Measurements from ENCODE around the gene EFNA2.
"Not testable (repeated sequence)": the region's sequence is repeated elsewhere in the genome, so short reads cannot be mapped to it uniquely, and the experiment has no call there.

EFNA2 gene

GRCh38 chr19:1327125-1327524 lies 41.5 kb downstream of the EFNA2 start:
- Histone ChIP-seq H3K27me3 (ENCODE audit: control insufficient read depth, insufficient read depth, low read length) (peaks cover 11% of the 10 kb centered on the region), H3K9me3 (replicated peaks; ENCODE audit: low read length) (no peaks in the 10 kb centered on the region), H3K4me1 (ENCODE audit: control insufficient read depth, insufficient read depth, low read length) (peaks cover 12% of the 10 kb centered on the region), H3K4me3 (ENCODE audit: low read length) (no peak overlapping the region), H3K4me2 (ENCODE audit: low read length) (no peak overlapping the region), H3K36me3 (ENCODE audit: insufficient read depth, low read length) (no peaks in the 10 kb centered on the region), H3K9ac (ENCODE audit: low read depth, low read length) (no peak overlapping the region)

- not testable (repeated sequence) for H3K36me3 ChIP-seq (ENCODE audit: insufficient read depth, low read length); H3K4me2 ChIP-seq (ENCODE audit: low read length); H3K9ac ChIP-seq (ENCODE audit: low read depth, low read length); H3K4me3 ChIP-seq (ENCODE audit: low read length); H3K27me3 ChIP-seq (ENCODE audit: control insufficient read depth, insufficient read depth, low read length); H3K9me3 ChIP-seq (replicated peaks; ENCODE audit: low read length); H3K4me1 ChIP-seq (ENCODE audit: control insufficient read depth, insufficient read depth, low read length)
Observed at GRCh38 chr19:1332208-1332607, 46.5 kb downstream of the EFNA2 start.

- H3K27me3 ChIP-seq (ENCODE audit: control insufficient read depth, insufficient read depth, low read length): peaks cover 17% of the 10 kb centered on the region
- no peaks in the 10 kb centered on the region for H3K4me1 ChIP-seq (ENCODE audit: control insufficient read depth, insufficient read depth, low read length)
- no peak overlapping the region for H3K4me3 ChIP-seq (ENCODE audit: low read length)
- H3K9me3 ChIP-seq (replicated peaks; ENCODE audit: low read length): no peaks in the 10 kb centered on the region
- H3K9ac ChIP-seq (ENCODE audit: low read depth, low read length): no peak overlapping the region
- no peaks in the 10 kb centered on the region for H3K36me3 ChIP-seq (ENCODE audit: insufficient read depth, low read length)
- no peak overlapping the region for H3K4me2 ChIP-seq (ENCODE audit: low read length)
Observed at GRCh38 chr19:1336079-1336684, 50.5 kb downstream of the EFNA2 start.

- no peak overlapping the region for H3K9ac ChIP-seq (ENCODE audit: low read depth, low read length)
- H3K36me3 ChIP-seq (ENCODE audit: insufficient read depth, low read length): no peaks in the 10 kb centered on the region
- H3K9me3 ChIP-seq (replicated peaks; ENCODE audit: low read length): no peaks in the 10 kb centered on the region
- no peak overlapping the region for H3K4me2 ChIP-seq (ENCODE audit: low read length)
- no peak overlapping the region for H3K4me3 ChIP-seq (ENCODE audit: low read length)
- H3K4me1 ChIP-seq (ENCODE audit: control insufficient read depth, insufficient read depth, low read length): no peaks in the 10 kb centered on the region
- H3K27me3 ChIP-seq (ENCODE audit: control insufficient read depth, insufficient read depth, low read length): peaks cover 15% of the 10 kb centered on the region
Observed at GRCh38 chr19:1340681-1341469, 55.2 kb downstream of the EFNA2 start.

GRCh38 chr19:1343041-1343440 lies 57.4 kb downstream of the EFNA2 start:
- no peak overlapping the region for H3K4me3 ChIP-seq (ENCODE audit: low read length)
- no peaks in the 10 kb centered on the region for H3K9me3 ChIP-seq (replicated peaks; ENCODE audit: low read length)
- no peaks in the 10 kb centered on the region for H3K36me3 ChIP-seq (ENCODE audit: insufficient read depth, low read length)
- H3K9ac ChIP-seq (ENCODE audit: low read depth, low read length): no peak overlapping the region
- H3K27me3 ChIP-seq (ENCODE audit: control insufficient read depth, insufficient read depth, low read length): peaks cover 15% of the 10 kb centered on the region
- H3K4me2 ChIP-seq (ENCODE audit: low read length): no peak overlapping the region
- H3K4me1 ChIP-seq (ENCODE audit: control insufficient read depth, insufficient read depth, low read length): no peaks in the 10 kb centered on the region

- H3K4me1 ChIP-seq (ENCODE audit: control insufficient read depth, insufficient read depth, low read length): peaks cover 2% of the 10 kb centered on the region
- peaks cover 3% of the 10 kb centered on the region for H3K27me3 ChIP-seq (ENCODE audit: control insufficient read depth, insufficient read depth, low read length)
- no peaks in the 10 kb centered on the region for H3K9me3 ChIP-seq (replicated peaks; ENCODE audit: low read length)
- H3K36me3 ChIP-seq (ENCODE audit: insufficient read depth, low read length): no peaks in the 10 kb centered on the region
- H3K4me3 ChIP-seq (ENCODE audit: low read length): no peak overlapping the region
- H3K4me2 ChIP-seq (ENCODE audit: low read length): no peak overlapping the region
- no peak overlapping the region for H3K9ac ChIP-seq (ENCODE audit: low read depth, low read length)
Observed at GRCh38 chr19:1349211-1349610, 63.5 kb downstream of the EFNA2 start.

GRCh38 chr19:1350867-1351266 lies 65.2 kb downstream of the EFNA2 start:
- no peak overlapping the region for H3K4me2 ChIP-seq (ENCODE audit: low read length)
- H3K27me3 ChIP-seq (ENCODE audit: control insufficient read depth, insufficient read depth, low read length): no peaks in the 10 kb centered on the region
- H3K4me3 ChIP-seq (ENCODE audit: low read length): no peak overlapping the region
- H3K9ac ChIP-seq (ENCODE audit: low read depth, low read length): no peak overlapping the region
- peaks cover 8% of the 10 kb centered on the region for H3K4me1 ChIP-seq (ENCODE audit: control insufficient read depth, insufficient read depth, low read length)
- H3K36me3 ChIP-seq (ENCODE audit: insufficient read depth, low read length): no peaks in the 10 kb centered on the region
- H3K9me3 ChIP-seq (replicated peaks; ENCODE audit: low read length): no peaks in the 10 kb centered on the region

Data from skeletal muscle satellite cell (primary cell).